HTR-8/SVneo (cell line): ENCODE measurements around the gene B9D2.
"Not testable (repeated sequence)": the region's sequence is repeated elsewhere in the genome, so short reads cannot be mapped to it uniquely, and the experiment has no call there.

Source experiments
- DNase-seq: peaks from one replicate; pipeline ENCODE4 v3.0.0; 2011; ENCODE audit warnings: low spot score, mixed read lengths; ENCODE audit not compliant: insufficient read length
- FAIRE-seq: peaks from 2 replicates; lab custom pipeline; 2011; peaks lifted over from hg19 to GRCh38; lab: Jason Lieb, UNC

B9D2 gene

DNA sequence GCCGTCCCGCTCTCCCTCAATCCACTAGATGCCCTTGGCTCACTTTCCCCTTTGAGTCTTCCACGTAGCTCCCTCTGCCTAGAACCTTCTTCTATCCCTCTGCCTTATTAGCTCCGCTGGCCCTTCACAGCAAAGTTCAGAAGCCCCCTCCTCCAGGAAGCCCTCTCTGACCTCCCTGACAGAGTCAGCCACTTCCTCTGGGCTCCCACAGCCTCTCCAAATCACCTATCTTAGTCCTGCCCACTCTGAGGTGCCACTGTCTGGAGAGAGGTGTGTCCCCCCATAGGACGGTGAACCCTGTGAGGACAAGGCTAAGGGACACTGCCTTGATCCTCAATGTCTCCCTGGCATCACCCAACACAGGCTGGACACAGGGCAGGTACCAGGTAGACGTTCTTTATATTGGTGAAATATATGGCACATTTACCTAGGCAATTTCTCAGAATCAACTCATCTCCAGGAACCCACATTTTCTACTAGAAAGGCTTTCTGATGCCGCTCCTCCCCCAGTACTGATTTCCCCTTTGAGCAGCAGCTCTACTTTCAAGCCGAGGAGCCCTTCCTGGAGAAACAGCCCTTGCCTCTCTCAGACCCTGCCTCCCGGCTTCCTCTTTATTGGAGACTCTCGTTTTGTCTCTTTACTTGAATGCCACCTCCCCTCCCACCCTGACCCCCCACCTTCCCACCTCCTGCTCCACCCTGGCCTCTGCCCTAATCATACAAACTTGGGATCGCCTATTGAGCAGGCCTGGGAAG, 6.8 kb downstream of the B9D2 start:
- no peak for DNase-seq
- no peak for FAIRE-seq

- DNase-seq, result no peak
- no peak for FAIRE-seq
Measured at GRCh38 chr19:41355802-41356201, 8.1 kb downstream of the B9D2 start.

GRCh38 chr19:41355035-41355434, 8.9 kb downstream of the B9D2 start:
- FAIRE-seq, result no peak
- no peak for DNase-seq

DNA sequence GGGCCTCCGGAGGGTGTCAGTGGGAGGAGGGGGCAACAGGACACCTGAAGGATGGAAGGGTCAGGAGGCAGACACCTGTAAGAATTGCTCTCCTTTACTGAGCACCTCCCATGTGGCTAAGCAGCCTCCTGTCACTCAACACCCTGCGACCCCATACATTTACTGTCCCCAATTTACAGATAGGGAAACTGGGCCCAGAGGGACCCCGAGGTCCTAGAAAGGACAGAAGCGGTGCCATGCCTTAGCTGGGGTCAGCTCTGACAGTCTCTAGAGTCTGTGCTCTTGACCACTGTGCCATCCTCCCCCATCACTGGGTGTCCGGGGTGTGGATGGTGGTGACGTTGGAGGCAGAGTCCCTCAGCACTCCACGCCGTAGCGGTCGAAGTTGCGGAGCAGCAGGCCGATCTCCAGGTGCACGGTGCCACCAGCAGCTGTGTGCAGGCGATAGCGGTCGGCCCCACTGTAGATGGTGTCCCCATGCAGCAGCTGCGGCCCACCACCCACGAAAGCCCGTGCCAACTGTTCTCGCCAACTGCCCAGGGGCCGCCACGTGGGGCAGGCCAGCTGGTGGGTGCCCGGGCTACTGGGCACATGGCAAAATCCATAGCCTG, 9.5 kb downstream of the B9D2 start:
- no peak for DNase-seq
- peak; percentile 46 for FAIRE-seq

GRCh38 chr19:41353466-41354342, 10.2 kb downstream of the B9D2 start, which contains the start of gene TGFB1:
Gene TGFB1, minus strand, starts transcription at chr19:41353922. Its CDS starts 878 bp downstream, at chr19:41353044.
- FAIRE-seq (peak; percentile 75), DNase-seq (peak; percentile 89)

GRCh38 chr19:41352609-41353465, 11.1 kb downstream of the B9D2 start:
- no peak for FAIRE-seq
- peak; percentile 71 for DNase-seq

DNA sequence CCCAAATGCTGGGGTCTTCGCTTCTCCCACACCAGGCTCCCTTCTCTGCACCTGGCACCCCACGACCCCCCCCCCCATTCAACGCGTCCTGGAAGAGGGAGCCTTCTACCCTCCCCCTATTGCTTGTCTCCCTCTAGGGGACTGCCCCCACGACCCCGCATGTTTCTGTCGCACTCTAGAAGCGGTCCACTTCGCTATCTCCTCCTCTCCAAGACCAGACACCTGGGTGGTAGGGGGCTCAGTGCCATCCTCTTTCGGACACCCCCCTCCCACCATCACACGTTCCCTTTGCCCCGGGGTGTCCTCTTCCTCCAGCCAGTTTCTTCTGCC, 11.7 kb downstream of the B9D2 start:
- FAIRE-seq, result no peak

DNA sequence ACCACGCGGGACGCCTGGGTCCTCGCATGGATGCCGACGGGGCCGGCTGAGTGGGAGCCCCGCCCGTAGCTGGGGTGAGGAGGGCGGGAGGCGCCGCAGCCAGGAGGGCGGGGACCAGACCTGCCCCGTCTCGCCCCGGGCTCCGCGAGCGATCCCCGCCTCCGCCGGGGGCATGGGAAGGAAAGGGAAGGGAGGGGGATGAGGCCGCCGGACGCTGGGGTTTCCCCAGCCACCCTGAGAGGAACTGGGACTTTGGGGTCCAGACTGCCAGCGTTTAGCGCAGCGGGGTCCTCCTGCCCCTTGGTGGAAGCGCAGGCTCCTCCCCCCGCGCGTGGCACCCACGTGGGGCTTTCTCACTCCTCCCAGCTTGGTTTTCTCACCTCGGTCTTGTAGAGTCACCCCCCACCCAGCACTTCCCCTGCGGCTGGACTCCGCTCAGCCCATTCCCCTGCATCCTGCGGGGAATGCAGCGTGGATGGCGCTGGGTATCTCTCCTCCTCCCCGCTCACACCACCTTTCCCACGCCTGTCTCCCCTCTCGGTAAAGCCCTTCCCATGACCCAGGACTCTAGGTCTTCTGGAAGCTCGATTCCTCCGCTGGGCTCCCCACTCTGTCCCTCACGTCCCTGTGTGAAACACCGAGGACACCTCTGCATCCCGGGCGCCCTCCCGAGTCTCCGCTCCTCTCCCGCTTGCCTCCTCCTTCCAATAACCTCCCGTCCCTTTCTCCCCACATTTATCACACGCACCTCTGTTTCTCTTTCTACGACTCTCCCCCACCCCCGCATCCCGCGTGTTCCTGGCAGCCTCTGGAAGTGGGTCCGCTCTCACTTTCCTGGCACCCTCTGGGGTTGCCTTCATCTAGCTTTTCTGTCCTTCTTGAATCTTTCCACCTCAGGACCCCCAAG, 12.4 kb downstream of the B9D2 start:
- DNase-seq, result peak; percentile 69
- no peak for FAIRE-seq

More for the DNA sequence above, 11.7 kb downstream of the B9D2 start:
- no peak for DNase-seq

- peak; percentile 23 for FAIRE-seq
- no peak for DNase-seq
Measured at GRCh38 chr19:41350735-41351338, 13.1 kb downstream of the B9D2 start.

DNA sequence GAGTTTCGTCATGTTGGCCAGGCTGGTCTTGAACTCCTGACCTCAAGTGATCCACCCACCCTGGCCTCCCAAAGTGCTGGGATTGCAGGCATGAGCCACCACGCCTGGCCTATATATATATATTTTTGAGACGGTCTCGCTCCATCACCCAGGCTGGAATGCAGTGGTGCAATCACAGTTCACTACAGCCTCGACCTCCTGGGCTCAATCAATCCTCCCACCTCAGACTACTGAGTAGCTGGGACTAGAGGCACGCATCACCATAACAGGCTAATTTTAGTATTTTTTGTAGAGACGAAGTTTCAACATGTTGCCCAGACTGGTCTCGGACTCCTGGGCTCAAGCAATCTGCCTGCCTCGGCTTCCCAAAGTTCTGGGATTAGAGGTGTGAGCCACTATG, 17.0 kb downstream of the B9D2 start:
- not testable (repeated sequence) for DNase-seq, FAIRE-seq

DNA sequence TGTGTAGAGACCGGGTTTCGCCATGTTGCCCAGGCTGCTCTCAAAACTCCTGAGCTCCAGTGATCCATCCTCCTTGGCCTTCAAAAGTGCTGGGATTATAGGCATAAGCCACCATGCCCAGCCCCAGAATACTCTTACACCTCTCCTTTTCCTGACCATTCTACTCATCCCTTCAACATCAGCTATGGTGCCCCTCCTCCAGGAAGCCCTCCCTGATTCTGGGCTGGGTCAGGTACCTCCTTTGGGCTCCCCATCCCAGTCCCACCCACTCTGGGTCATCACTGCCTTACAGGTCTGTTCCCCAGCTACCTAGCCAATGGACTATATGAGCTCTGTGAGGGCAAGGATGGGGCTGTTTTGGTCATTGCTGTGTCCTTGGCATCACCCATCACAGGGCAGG, 19.8 kb downstream of the B9D2 start:
- FAIRE-seq (no peak), DNase-seq (no peak)

DNA sequence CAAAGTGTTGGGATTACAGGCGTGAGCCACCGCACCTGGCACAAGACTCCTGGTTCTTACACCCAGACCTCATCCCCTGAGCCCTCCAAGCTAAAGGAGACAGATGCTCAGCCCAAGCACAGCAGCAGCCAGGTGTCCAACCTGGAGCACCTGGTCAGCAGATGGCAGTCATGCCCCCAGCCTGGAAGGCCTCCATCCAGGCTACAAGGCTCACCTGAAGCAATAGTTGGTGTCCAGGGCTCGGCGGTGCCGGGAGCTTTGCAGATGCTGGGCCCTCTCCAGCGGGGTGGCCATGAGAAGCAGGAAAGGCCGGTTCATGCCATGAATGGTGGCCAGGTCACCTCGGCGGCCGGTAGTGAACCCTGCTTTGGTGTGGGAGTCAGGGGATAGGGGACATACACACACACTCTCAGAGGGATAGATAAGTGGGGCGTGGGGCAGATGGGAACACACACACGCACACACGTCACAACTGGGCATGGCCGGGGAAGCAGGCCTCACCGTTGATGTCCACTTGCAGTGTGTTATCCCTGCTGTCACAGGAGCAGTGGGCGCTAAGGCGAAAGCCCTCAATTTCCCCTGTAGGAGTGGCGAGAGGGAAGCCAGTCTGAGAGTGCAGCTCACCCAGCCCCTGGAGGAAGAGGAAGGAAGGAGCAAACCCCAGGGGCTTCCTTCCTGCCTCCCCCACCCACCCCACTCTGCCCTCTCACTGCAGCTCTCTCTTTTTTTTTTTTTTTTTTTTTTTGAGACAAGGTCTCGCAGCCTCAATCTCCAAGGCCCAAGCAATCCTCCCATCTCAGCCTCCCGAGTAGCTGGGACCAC, 22.1 kb downstream of the B9D2 start:
- FAIRE-seq (no peak), DNase-seq (no peak)

DNA sequence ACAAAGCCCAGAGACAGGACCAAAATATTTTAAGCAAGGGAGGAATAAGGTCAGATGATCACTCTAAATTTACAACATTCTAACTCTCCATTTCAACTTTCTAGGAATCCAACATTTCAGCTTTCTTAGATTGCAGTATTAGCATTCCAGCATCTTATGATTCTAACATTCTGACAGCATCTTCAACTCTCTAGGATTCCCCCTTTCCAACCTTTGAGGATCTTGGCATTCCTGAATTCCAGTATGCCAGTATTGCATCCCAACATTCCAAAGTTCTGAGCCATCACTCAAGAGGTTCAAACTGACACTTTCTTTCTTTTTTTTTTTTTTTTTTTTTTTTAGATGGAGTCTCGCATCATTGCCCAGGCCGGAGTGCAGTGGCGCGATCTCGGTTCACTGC, 24.0 kb downstream of the B9D2 start:
- no peak for DNase-seq
- no peak for FAIRE-seq

DNA sequence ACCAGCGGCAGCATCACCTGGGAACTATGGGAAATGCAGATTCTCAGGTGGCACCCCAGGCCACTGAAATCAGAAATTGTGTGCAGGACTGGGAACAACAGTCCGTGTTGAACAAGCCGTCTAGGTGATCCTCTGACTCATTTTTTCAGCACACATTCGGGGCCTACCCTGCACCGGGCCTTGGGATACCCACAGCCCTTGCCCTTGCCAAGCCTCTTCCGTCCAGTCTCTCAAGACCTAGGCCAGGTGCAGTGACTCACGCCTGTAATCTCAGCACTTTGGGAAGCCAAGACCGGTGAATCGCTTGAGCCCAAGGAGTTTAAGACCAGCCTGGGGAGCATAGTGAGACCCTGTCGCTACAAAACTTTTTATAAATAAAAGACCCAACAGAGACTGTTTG, 28.5 kb downstream of the B9D2 start:
- DNase-seq (no peak), FAIRE-seq (no peak)

- no peak for FAIRE-seq
- no peak for DNase-seq
Measured at GRCh38 chr19:41334793-41335192, 29.2 kb downstream of the B9D2 start.

- no peak for DNase-seq
- no peak for FAIRE-seq
Measured at GRCh38 chr19:41332468-41332867, 31.5 kb downstream of the B9D2 start.

- FAIRE-seq (no peak), DNase-seq (no peak)
Measured at GRCh38 chr19:41332000-41332399, 31.9 kb downstream of the B9D2 start.
